HG03139 (cell line): ENCODE data around the gene SETD2.
A peak's percentile ranks its signal among the peaks of the same experiment; 100 is the strongest.
"Not testable (repeated sequence)": the region's sequence is repeated elsewhere in the genome, so short reads cannot be mapped to it uniquely, and the experiment has no call there.

ENCODE experiments used
- ATAC-seq: cut with Tn5 transposase; IDR thresholded peaks from one replicate; pipeline ENCODE4 v1.9.1; 2021; ENCODE audit not compliant: unreplicated experiment

The SETD2 gene

GRCh38 chr3:47036145-47036544 lies 127.8 kb downstream of the SETD2 start:
- ATAC-seq, result no peak

DNA sequence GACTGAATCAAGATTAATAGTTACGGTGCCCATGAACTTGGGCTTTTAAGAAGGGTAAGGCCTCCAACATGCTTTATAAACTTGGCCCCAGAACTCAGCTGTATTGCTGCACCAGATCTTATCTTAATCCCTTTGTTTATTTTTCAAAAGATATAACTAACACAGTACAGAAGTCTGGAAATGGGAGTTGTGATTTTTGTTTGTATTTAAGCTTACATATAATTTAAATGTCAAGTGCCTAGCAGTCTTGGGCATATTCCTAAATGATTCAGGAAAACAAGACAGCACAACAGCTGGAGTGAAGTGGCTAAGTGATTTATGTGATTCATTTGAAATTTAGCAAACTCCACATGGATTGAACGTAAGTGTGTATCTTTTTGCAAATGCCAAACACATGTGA lies 128.3 kb downstream of the SETD2 start:
- ATAC-seq, result no peak

DNA sequence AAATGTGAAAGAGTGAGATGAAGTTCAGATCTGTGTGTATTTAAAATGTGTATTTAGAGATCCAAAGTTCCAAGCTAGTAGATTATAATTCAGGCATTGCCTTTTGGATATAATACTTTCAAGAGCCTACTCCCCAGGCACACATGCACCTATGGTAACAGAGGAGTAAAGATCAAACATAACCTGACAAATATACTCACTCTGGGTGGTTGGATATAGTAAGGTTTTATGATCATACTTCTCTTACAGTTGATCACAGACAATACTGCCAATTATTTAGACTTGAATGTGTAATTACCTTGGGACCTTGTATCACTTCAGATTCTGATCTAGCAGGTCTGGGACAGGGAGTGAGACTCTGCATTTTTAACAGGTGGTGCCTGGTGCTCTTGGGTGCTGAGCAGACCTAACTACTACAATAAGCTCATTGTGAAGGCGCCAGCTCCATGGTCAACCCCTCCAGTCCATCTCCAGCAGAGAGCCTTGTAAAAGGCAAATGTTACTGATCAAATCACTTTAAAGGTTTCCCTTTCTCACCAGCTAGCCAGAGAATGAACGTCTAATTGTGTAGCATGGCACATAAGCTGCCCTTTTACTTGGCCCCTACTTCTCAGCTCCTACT lies 128.9 kb downstream of the SETD2 start:
- ATAC-seq, result no peak

GRCh38 chr3:47031041-47031440 lies 132.9 kb downstream of the SETD2 start:
- not testable (repeated sequence) for ATAC-seq

- ATAC-seq, result no peak
Observed at GRCh38 chr3:47028667-47029066, 135.2 kb downstream of the SETD2 start.

GRCh38 chr3:47028146-47028545 lies 135.8 kb downstream of the SETD2 start:
- no peak for ATAC-seq

- not testable (repeated sequence) for ATAC-seq
Observed at GRCh38 chr3:47026432-47026831, 137.5 kb downstream of the SETD2 start.

- no peak for ATAC-seq
Observed at GRCh38 chr3:47024932-47025331, 139.0 kb downstream of the SETD2 start.

DNA sequence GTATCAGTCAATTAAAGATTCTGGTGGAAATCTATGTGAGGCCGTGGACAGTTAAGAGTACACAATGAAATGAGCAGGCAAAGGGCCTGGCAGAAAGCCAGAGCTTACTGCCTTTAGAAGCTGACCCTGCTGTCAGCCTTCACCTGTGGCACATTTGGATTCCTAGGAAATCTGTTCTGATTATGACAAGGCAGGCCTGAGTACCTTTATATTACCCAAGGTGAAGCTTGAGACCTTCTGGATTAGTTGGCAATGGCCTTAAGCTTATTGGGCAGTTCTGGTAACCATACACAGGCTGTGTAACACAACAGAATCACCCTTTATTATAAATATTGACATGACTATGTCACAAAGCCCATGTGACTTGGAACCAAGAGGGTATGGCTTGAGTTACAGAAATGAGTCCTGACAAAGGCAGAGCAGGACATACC lies 141.3 kb downstream of the SETD2 start:
- no peak for ATAC-seq

DNA sequence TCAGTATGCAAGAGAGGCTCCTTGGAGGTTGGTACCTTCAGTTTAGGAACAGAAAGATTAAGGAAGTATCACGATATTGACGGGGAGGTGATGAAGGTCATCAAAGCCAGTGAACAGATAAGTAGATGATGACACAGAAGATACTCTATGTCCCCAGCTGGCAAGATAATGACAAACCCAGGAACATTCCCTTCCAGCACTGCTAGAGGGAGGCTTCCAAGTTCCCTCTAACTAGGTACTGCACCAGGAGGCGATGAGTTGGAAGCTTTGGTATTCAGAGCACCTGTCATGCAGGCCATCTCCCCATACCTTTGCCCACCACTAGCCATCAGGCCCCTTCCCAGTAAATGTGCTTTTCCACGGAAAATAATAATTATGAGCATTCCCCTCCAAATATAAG lies 143.6 kb downstream of the SETD2 start:
- ATAC-seq, result no peak

DNA sequence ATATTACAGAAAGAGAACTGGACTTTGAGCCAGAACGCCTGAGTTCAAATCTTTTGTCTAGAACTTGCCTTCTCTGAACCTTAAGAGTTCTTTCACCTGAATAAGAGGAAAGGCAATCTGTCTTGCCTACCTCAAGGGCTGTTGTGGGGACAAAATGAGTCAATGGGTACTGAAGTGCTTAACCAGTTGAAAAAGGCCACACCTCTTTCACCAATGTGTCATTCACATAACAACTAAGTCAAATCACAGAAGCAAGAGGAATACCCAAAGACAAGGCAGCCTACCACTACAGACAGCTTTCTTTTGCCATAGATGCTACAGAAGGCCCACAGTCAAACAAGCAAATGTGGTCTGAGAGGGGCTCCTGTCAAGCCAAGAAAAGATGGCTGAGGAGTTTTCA lies 144.7 kb downstream of the SETD2 start:
- no peak for ATAC-seq

DNA sequence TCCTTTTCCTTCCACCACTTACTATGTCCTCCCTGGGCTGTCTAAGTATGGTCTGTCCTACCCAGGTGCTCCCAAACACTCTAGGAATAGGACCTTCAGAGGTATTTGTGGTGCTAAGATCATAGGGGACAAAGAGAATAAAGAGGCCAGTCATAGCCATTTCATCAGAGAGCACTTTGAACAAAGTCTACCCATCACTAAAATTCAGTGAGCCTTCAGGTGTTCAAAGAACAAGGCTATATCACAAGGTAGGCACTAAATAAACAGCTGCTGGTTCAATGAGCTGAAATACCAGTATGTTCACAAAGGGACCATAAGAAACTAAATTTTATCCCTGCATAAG lies 145.7 kb downstream of the SETD2 start:
- ATAC-seq, result no peak

DNA sequence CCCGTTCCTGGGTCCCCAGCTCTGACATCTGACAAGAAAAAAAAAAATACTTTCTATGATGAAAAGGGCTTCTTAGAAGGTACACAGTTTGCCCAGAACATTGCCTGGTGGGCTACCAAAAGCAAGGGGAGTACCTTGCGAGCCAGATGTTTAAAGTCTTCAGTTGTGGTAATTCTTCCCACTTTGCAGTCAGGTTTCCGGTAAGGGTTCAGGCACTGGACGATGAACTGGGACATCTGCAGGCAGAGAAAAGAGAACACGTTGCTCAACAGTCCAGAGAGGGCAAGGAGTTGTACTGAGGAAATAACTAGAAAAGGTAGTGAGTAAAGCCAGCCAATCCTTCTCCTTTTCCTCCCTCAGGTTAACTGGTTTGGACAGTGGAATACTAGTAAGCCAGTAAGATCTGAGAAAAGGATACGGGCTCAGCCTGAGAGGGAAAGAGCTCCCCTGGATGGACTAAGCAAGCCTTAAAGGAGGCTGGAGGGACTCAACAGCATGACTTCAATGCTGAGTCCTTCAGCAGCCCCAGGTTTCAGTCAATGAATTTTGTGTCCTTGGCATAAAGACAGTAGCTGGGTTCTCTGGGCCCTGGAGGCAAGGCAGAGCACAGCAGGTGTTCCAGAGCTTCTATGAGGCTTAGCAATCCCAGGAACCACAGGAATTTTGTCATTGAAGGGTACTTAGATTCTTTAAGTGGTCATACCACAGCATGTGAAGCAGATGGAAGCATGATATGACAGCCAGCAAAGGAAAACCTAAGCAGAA lies 146.2 kb downstream of the SETD2 start:
- no peak for ATAC-seq

DNA sequence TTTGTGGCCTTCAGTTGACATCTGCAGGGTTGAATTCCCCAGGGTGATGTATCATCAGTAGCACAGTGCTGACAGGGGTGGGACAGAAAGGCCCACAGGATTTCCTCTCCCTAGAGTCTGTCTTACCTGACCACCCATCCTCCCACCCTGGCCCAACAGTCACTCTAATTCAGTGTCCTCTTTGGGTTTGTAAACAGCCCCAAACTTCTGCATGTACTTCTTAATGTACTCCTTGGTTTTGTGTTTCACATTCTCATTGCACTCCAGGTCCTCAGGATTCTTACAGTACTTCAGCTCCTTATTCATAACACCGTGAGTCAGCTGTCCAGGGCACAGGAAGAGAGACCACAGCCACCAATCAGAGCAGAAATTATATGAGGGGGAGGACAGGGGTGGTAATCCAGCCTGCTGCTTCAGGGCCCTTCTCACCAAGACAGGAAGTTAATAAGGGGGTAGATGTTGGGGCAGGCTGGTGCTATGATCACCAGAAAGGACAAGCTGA lies 146.9 kb downstream of the SETD2 start:
- ATAC-seq, result peak; percentile 55

- ATAC-seq, result no peak
Observed at GRCh38 chr3:47016086-47016933, 147.6 kb downstream of the SETD2 start.

DNA sequence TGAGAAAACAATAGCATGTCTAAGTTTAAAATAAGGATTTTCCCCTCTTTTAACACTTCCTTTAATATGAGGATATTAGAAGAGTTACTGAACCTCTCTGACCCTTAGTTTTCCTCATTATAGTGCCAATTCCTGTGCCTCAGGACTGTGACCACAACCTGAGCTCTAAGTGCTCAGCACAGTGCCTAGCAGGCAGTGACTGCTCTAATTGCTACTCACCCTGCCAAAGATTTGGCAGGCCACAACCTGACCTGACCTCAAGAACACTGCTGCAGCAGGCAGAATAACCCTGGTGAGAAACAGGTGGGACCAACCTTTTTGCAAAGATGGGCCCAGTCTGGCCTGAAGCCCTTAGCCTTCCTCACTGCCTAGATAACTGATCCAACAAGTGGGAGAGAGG lies 148.8 kb downstream of the SETD2 start:
- ATAC-seq, result no peak

GRCh38 chr3:47014036-47014435 lies 149.9 kb downstream of the SETD2 start:
- no peak for ATAC-seq

GRCh38 chr3:47013231-47013630 lies 150.7 kb downstream of the SETD2 start:
- no peak for ATAC-seq

- ATAC-seq, result no peak
Observed at GRCh38 chr3:47012342-47013230, 151.3 kb downstream of the SETD2 start.

DNA sequence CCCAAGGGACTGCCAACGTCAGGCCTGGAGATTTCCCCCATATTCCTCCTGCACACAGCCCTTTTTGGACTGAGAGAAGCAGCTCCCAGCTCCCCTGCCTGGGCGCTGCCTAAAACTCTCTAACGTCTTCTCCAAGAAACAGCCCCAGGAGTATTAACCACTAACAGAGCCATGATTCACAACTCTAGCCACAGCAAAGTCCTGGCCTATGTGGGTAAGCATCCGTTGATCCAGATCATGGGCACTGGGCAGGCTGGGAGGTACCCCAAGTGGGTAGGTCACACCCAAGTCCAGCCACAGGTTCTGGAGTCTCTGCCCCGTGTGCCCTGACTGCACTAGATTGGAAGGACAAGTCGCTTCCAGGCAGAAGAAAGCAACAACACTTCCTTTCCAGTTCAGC lies 152.5 kb downstream of the SETD2 start:
- no peak for ATAC-seq

- ATAC-seq, result no peak
Observed at GRCh38 chr3:47010910-47011309, 153.0 kb downstream of the SETD2 start.
